Stimulated activated naive CD8-positive, alpha-beta T cell treated with anti-CD3 and anti-CD28 coated beads, Interleukin-15, amount 100 ng/mL, for 72 hours (primary cell): Measurements from ENCODE around the gene CYTH4.

Experiments used
- ATAC-seq: fragments of 150-1000 bp; cut with Tn5 transposase; 2 replicates; pipeline ENCODE4 v1.10.0; 2021; ENCODE audit warnings: mild to moderate bottlenecking, moderate library complexity
- DNase-seq, 2 donors: peaks; one replicate each; pipeline ENCODE4 v3.0.0; 2021 to 2022
- H3K27ac Mint-ChIP-seq, 2 donors: one replicate each; pipeline ENCODE4 v1.8.0; 2022; ENCODE audit warnings: mild to moderate bottlenecking in 2 of 2, mixed read lengths in 2 of 2, moderate library complexity in 2 of 2
- H3K27me3 Mint-ChIP-seq: one replicate; pipeline ENCODE4 v1.8.0; 2022; ENCODE audit warnings: mixed read lengths
- H3K4me1 Mint-ChIP-seq: one replicate; pipeline ENCODE4 v1.8.0; 2022; ENCODE audit warnings: mild to moderate bottlenecking, mixed read lengths
- H3K4me3 Mint-ChIP-seq, 2 donors: one replicate each; pipeline ENCODE4 v1.8.0; 2022; ENCODE audit warnings: mild to moderate bottlenecking in 2 of 2, mixed read lengths in 2 of 2, moderate library complexity in 1 of 2
- H3K9me3 Mint-ChIP-seq, 2 donors: one replicate each; pipeline ENCODE4 v1.8.0; 2022; ENCODE audit warnings: mixed read lengths in 2 of 2

The CYTH4 gene

DNA sequence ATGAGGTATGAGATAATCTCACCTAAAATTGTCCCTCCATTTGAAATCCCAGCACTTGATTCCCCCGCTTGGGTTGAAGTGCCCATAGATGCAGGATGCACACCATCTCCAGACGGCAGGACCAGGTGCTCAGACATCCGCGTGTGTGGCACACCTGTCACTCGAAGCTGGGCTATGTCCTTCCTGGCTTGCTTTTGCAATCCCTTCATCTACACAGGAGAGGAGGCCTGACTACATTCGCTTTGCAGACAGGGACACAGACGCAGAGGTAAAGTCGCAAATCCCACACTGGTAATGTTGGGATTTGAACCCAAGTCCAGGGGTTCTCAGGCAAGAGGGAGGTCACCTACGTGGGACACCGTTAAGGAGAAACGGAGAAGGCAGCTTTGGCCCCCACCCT is 7.2 kb upstream of the CYTH4 start:
- no peak for ATAC-seq
- H3K4me3 Mint-ChIP-seq, result peak overlapping the region in 1 of 2 donors; percentile 51
- peaks cover 83% of the 10 kb centered on the region for H3K4me1 Mint-ChIP-seq
- H3K27ac Mint-ChIP-seq, result peak overlapping the region; percentile 43 to 63
- H3K9me3 Mint-ChIP-seq, result peaks cover 0 to 4% of the 10 kb centered on the region in 2 donors
- DNase-seq, result no peak
- H3K27me3 Mint-ChIP-seq, result no peaks in the 10 kb centered on the region

DNA sequence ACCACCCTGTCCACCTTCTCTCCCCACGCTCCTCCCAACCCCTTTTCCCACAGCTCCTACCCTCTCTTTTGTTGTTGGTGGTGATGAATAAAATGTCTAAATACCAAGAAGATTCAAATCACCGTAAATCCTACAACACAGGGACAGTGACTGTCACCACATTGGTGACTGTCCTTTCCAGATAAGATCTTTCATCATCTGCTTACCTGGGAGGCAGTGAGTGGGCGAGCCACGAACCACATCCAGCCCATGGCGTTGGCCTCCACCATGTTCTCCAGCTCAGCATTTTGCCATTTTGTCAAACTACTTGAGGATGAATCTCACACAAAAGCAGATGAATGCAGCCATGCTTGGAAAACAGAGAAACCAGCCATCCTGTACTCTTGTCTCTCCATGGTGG is 6.7 kb upstream of the CYTH4 start:
- Mint-ChIP-seq H3K4me3 (peak overlapping the region; percentile 6 to 51), H3K27ac (peak overlapping the region; percentile 69 to 75)
- DNase-seq, result peak; percentile 71 to 79

DNA sequence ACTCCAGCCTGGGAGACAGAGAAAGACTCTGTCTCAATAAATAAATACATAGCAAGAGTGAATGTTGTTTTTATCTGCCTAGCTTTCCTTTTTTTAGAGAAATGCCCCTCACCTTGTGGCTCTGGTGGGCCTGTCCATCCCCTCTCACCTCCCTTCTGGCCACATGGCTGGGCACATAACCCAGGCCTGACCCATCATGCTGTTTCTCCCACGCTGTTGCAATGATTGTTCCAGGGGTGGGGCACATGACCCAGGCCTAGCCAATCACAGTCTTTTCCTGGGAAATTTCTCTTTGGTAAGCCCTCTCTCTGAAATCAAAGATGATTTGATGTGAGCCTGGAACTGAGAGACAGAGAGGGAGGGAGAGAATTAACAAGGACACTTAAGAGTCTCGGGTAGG is 5.5 kb upstream of the CYTH4 start:
- no peak overlapping the region for H3K4me3 Mint-ChIP-seq

More for the DNA sequence above, 6.7 kb upstream of the CYTH4 start:
- H3K27me3 Mint-ChIP-seq, result no peaks in the 10 kb centered on the region
- H3K4me1 Mint-ChIP-seq, result peaks cover 82% of the 10 kb centered on the region
- peak; percentile 92 for ATAC-seq
- peaks cover 0 to 4% of the 10 kb centered on the region in 2 donors for H3K9me3 Mint-ChIP-seq

DNA sequence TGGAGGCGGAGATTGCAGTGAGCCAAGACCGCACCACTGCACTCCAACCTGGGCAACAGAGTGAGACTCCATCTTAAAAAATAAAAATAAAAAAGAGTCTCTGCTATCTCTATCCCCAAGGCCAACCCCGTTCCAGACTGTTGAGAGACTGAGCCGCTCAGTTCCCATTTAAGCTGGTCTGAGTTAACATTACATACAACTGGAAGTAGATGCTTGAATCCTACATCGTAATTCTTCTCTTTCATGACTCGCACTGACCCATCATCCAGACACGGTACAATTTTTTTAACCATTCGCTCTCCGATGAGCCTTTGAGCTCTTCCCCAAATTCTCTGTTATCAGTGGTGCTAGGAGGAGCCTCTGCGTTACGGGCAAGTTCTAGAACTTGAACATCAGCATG is 4.9 kb upstream of the CYTH4 start:
- Mint-ChIP-seq H3K4me3 (no peak overlapping the region), H3K27ac (no peak overlapping the region), H3K4me1 (peaks cover 85% of the 10 kb centered on the region)

More for the DNA sequence above, 5.5 kb upstream of the CYTH4 start:
- ATAC-seq, result no peak
- H3K27ac Mint-ChIP-seq, result no peak overlapping the region
- peaks cover 82% of the 10 kb centered on the region for H3K4me1 Mint-ChIP-seq
- no peak for DNase-seq
- peaks cover 0 to 4% of the 10 kb centered on the region in 2 donors for H3K9me3 Mint-ChIP-seq
- H3K27me3 Mint-ChIP-seq, result no peaks in the 10 kb centered on the region

DNA sequence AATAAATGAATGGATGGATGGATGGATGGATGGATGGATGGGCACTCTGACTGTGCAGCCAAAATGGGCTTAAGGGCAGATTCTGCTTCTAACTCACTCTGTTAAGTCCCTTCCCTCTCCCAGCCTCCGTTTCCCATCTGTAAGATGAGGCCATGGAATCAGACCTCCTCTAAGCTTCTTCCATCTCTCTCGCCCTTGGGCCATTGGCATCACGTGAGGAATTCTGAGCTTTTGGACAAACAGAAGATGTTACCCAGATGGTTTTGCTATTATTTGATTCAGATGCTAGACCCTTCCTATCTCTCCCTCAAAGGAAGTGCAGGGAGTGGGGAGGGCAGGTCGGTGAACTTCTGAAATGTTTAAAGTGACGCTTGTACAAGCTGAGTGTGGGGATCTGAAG is 4.0 kb upstream of the CYTH4 start:
- no peak for ATAC-seq
- Mint-ChIP-seq H3K27ac (peak overlapping the region in 1 of 2 donors; percentile 66), H3K4me3 (no peak overlapping the region), H3K9me3 (peaks cover 0 to 4% of the 10 kb centered on the region in 2 donors), H3K4me1 (peaks cover 87% of the 10 kb centered on the region), H3K27me3 (no peaks in the 10 kb centered on the region)
- no peak for DNase-seq

More for the DNA sequence above, 4.9 kb upstream of the CYTH4 start:
- H3K9me3 Mint-ChIP-seq, result peaks cover 0 to 4% of the 10 kb centered on the region in 2 donors
- ATAC-seq (no peak), DNase-seq (no peak)
- H3K27me3 Mint-ChIP-seq, result no peaks in the 10 kb centered on the region

DNA sequence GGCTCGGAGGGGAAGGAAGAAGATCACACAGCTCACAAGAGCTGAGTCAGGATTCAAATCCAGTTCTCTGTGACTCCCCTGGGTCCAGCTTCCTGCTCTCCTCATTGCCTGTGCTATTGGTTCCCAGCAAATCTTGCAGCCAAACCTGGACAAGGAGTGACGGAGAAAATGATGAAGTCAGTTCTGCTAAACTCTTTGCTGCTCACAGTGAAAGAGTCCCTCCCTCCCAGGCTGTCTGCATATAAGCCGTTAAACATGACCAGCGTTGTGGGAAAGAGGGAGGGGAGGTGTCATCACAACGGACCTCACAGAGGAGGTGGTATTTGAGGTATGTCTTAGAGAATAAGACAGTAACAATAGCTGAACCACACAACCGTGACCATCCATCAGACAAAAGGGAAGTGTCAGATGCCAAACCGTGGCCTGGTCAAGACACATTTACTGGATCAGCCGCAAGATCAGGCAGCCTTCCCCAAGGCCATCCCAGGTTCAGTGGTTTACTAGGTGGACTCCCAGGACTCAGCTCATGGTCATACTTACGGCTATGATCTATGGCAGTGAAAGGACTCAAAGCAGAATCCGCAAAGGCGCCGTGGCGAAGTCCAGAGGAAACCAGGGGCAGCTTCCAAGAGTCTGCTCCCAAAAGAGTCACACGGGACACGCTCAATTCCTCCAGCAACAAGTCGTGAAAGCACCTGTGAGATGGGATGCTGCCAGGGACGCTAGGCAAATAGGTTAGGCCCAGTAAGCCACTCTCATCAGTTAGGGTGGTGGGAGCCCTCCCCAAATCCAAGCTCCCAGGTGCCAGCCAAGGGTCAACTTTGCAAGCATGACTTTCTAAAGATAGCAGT is 2.8 kb upstream of the CYTH4 start:
- H3K9me3 Mint-ChIP-seq, result peaks cover 0 to 4% of the 10 kb centered on the region in 2 donors
- no peak overlapping the region for H3K27ac Mint-ChIP-seq
- ATAC-seq, result no peak
- H3K4me3 Mint-ChIP-seq, result no peak overlapping the region
- no peaks in the 10 kb centered on the region for H3K27me3 Mint-ChIP-seq
- peaks cover 86% of the 10 kb centered on the region for H3K4me1 Mint-ChIP-seq
- no peak for DNase-seq

DNA sequence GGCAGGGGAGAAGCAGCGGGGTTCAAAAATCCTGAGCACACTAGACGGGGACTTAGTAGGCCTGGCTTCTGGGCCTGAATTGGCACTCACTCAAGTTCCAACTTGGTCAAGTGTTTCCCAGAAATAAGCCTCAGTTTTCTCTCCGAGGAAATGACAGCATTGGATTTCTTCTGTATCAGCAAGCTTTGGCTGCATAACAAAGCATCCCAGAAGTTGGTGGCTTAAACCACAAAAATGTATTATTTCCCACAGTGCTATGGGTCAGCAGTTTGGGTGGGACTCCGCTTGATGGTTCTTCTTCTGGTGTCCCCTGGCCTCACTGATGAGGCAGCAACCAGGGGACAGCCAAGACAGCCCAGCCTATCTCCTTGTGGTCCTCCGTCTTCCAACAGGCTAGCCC is 1.6 kb upstream of the CYTH4 start:
- DNase-seq, result no peak
- H3K27me3 Mint-ChIP-seq, result no peaks in the 10 kb centered on the region
- no peak for ATAC-seq
- H3K27ac Mint-ChIP-seq, result peak overlapping the region in 1 of 2 donors; percentile 19
- H3K4me1 Mint-ChIP-seq, result peaks cover 86% of the 10 kb centered on the region
- no peak overlapping the region for H3K4me3 Mint-ChIP-seq
- peaks cover 0 to 4% of the 10 kb centered on the region in 2 donors for H3K9me3 Mint-ChIP-seq

DNA sequence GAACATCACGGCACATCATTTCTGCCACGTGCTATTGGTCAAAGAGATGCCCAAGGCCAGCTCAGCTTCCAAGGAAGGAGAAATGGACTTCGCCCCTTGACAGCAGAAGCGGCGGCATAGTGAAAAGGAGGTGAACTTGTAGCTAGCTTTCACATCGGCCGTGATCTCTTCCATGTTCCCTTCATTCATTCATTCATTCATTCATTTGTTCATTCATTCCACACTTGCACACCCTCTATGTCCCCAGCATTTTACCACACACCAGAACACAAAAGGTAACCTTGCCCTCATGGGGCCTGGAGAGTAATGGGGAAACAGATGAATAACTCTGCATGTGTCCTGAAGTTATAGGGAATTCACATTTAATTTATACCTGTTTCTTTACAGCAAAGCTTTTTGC is 1.1 kb upstream of the CYTH4 start:
- Mint-ChIP-seq H3K27ac (no peak overlapping the region), H3K9me3 (no peaks in the 10 kb centered on the region), H3K4me3 (peak overlapping the region in 1 of 2 donors; percentile 95), H3K27me3 (no peaks in the 10 kb centered on the region), H3K4me1 (peaks cover 86% of the 10 kb centered on the region)
- ATAC-seq (no peak), DNase-seq (no peak)

DNA sequence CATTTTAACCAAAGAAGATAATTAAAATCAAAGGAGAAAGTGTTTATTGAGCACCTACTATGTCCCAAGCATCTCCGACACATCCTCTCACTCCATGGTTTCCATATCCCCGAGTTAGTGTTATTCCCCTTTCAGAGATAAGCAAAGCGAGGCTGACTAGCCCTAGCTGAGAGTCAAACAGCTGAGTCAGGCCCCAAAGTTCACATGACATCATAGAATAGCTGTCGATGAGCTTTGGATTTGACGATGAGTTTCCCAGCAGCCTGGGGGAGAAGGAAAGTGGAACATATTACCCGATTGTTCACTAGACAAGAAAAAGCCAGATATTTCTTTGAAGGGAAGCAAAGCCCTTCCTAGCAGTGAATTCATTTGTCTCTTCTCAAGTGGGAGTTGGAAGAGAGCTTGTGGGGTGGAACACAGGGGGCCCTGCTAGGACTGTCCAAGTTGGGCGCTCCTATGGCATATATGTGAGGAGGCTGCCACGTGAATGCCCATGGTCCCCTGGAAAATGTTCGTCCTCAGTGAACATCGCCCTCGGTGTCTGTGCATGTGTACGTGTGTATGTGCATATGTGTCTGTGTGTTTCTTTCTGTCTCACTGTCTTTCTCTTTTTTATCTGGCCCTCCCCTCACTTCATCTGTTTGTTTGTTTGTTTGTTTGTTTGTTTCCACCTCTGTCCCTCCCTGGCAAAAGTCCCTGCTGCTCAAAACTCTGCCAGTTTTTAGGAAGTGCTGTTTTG is 493 bp upstream of the CYTH4 start:
- Mint-ChIP-seq H3K4me3 (peak overlapping the region; percentile 95 to 98), H3K27me3 (no peaks in the 10 kb centered on the region), H3K9me3 (no peaks in the 10 kb centered on the region), H3K27ac (peak overlapping the region; percentile 98 to 100), H3K4me1 (peaks cover 86% of the 10 kb centered on the region)
- DNase-seq (no peak), ATAC-seq (peak; percentile 16)

DNA sequence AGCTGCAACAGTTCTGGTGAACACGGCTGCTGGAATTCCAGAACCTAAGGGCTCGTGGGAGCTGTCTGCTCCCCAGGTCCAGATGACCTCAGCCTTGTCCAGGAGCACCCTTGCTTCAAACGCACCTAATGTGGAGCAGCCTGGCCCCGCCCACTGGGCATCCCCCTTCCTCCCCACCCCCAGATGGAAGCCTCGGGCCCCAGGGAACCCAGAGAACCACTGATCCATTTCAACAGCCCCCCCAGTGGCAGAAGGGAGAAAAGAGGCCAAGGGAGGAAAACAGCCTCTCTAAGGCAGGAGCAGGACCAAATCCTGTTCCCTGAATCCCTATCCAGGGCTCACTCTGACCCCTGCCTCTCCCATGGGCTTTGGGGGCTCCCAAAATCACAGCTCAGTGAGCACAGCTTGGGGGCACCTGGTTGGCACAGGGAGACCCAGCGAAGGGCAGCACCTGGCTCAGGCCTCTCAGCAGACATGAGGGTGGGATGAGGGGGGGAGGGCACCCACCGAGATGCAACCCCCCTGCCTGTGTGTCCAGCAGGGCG is 1.2 kb downstream of the CYTH4 start:
- H3K27ac Mint-ChIP-seq, result peak overlapping the region; percentile 87 to 100
- peaks cover 89% of the 10 kb centered on the region for H3K4me1 Mint-ChIP-seq
- peak overlapping the region; percentile 95 to 98 for H3K4me3 Mint-ChIP-seq
- H3K9me3 Mint-ChIP-seq, result no peaks in the 10 kb centered on the region
- ATAC-seq, result peak; percentile 47
- DNase-seq, result peak in 1 of 2 donors; percentile 57
- no peaks in the 10 kb centered on the region for H3K27me3 Mint-ChIP-seq

DNA sequence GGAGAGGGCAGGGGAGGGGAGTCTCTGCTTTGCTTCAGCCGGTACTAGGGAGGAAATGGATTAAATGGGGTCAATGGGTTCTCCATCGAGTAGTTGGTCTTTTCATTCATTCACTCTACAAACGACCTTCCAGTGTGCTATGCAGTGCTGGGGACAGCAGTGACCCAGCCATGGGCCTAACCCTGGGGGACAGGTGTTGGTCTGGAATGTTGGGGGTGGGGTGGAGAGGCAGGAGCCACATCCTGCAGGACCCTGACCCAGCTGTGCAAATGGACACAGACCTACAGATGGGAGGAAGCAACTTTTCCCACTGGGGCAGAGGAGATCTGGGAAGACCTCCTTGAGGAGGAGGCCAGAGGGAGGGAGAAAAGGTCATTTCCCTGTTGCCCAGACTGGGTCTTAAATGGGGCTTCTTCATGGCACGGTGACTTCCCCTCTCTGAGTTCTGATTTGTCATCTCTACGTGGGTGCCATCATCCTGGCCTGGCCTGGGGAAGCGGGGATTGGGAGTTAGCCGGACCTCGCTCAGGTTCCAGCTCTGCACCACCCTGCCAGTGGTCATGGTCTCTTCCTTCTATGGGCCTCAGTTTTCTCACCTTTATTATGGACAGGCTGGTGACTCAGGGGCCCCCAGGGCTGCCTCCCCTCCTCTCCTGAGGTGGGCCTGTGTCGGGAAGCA is 2.0 kb downstream of the CYTH4 start:
- DNase-seq, result no peak
- H3K4me1 Mint-ChIP-seq, result peaks cover 89% of the 10 kb centered on the region
- H3K4me3 Mint-ChIP-seq, result peak overlapping the region; percentile 95 to 98
- ATAC-seq, result peak; percentile 34
- peak overlapping the region; percentile 87 for H3K27ac Mint-ChIP-seq
- H3K9me3 Mint-ChIP-seq, result no peaks in the 10 kb centered on the region
- no peaks in the 10 kb centered on the region for H3K27me3 Mint-ChIP-seq

DNA sequence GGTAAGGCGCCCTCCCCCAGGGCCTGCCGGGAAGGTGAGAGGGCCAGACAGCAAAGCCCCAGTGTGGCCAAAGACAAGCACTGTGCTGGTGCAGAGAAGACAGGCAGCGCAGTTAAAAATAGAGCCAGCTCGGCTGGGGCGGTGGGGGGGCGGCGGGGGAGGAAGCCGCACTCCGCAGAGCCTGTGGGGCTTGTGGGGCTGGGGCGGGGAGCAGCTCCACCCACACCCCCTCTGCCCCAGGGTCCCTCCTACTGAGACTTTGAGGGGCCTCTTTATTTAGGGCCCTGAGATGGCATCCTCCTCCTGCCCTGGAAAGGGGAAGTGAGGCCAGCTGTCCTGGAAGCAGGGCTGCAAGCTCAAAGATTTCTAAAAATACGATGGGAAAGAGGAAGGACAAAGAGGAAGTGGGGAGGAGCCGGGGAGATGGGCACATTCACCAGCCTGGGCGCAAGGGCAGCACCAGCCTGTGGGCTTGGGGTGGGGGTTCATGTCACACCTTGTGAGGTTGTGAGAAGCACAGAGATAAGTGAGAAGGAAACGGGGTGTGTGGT is 2.6 kb downstream of the CYTH4 start:
- Mint-ChIP-seq H3K27ac (peak overlapping the region; percentile 64 to 87), H3K4me3 (peak overlapping the region; percentile 95 to 98), H3K27me3 (no peaks in the 10 kb centered on the region), H3K4me1 (peaks cover 89% of the 10 kb centered on the region), H3K9me3 (no peaks in the 10 kb centered on the region)
- DNase-seq (no peak), ATAC-seq (peak; percentile 40)

DNA sequence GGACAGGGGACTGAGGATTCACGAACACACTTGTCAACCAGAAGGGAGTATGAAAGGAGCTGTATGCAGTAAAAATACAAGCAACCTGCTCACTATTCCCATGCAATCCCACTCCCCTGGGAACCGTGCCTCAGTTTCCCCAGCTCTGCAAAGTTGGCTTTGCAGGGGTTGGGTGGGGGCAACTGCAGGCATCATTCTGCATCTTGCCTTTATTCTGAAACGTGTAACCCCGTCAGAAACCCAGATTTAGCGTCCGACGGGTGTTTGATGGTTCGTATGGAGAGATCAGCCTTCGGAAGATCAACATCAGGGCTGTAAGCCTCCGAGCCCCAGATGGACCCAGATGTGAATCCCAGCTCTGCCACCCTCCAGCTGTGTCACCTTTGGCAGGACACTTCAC is 3.6 kb downstream of the CYTH4 start:
- Mint-ChIP-seq H3K4me3 (peak overlapping the region in 1 of 2 donors; percentile 7), H3K27ac (peak overlapping the region in 1 of 2 donors; percentile 2), H3K4me1 (peaks cover 97% of the 10 kb centered on the region), H3K9me3 (no peaks in the 10 kb centered on the region), H3K27me3 (no peaks in the 10 kb centered on the region)
- no peak for ATAC-seq
- DNase-seq, result no peak

DNA sequence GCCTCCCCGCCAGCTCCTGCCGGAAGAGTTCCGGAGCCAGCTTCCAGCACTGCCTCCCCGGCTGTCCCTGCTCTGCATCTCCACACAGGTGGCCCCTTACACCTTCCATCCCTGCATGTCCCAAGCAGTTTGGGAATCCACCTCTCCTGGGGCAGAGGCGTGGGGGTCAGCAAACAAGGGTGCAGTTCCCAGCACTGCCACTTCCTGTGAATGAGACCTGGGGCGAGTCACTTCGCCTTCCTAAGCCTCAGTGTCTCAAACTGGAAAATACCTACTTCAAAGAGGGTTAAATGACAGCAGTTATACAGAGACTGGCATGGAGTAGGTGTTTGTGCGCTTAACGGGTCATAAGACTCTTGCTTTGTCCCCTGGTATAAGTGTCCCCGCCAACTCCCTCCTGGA is 5.2 kb downstream of the CYTH4 start:
- DNase-seq, result no peak
- ATAC-seq, result peak; percentile 40
- Mint-ChIP-seq H3K27me3 (no peaks in the 10 kb centered on the region), H3K4me1 (peaks cover 96% of the 10 kb centered on the region), H3K9me3 (peaks cover 0 to 7% of the 10 kb centered on the region in 2 donors), H3K27ac (peak overlapping the region in 1 of 2 donors; percentile 72), H3K4me3 (peak overlapping the region; percentile 41 to 69)

DNA sequence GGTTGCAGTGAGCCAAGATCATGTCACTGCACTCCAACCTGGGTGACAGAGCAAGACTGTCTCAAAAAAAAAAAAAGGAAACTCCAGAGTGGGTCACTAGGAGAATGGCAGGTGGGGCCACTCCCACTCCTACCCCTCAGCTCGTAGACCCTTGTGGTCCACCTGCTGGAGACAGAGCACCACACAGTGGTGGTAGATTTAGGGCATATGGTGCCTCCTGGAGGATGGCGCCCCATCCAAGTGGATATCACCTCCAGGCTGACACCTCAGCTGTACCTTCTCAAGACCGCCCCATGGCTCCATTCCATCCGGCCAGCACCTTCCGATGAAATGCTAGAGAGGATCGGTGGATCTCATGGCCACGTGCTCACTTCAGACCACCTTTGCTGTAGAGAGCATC is 6.2 kb downstream of the CYTH4 start:
- H3K27ac Mint-ChIP-seq, result no peak overlapping the region

More for the DNA sequence above, 6.2 kb downstream of the CYTH4 start:
- Mint-ChIP-seq H3K9me3 (peaks cover 0 to 7% of the 10 kb centered on the region in 2 donors), H3K4me1 (peaks cover 97% of the 10 kb centered on the region), H3K4me3 (no peak overlapping the region), H3K27me3 (no peaks in the 10 kb centered on the region)
- ATAC-seq (no peak), DNase-seq (no peak)
